Stimulated activated naive CD8-positive, alpha-beta T cell treated with anti-CD3 and anti-CD28 coated beads, Interleukin-15, Interleukin-2, amounts not matched to agents 100 ng/mL and 50 ng/mL, for 24 hours (primary cell): Measurements from ENCODE around the gene DGCR2.
"Not testable (repeated sequence)": the region's sequence is repeated elsewhere in the genome, so short reads cannot be mapped to it uniquely, and the experiment has no call there.

Experiments
- H3K27ac Mint-ChIP-seq: one replicate; pipeline ENCODE4 v1.8.0; 2021; ENCODE audit warnings: mild to moderate bottlenecking, mixed read lengths
- H3K27me3 Mint-ChIP-seq: one replicate; pipeline ENCODE4 v1.8.0; 2021; ENCODE audit warnings: mixed read lengths
- H3K36me3 Mint-ChIP-seq: one replicate; pipeline ENCODE4 v1.8.0; 2021; ENCODE audit warnings: low read depth, mixed read lengths
- H3K4me1 Mint-ChIP-seq: one replicate; pipeline ENCODE4 v1.8.0; 2021; ENCODE audit warnings: low read depth, mixed read lengths
- H3K4me3 Mint-ChIP-seq: one replicate; pipeline ENCODE4 v1.8.0; 2021; ENCODE audit warnings: mild to moderate bottlenecking, mixed read lengths
- H3K9me3 Mint-ChIP-seq: one replicate; pipeline ENCODE4 v1.8.0; 2021; ENCODE audit warnings: mixed read lengths

Gene DGCR2

DNA sequence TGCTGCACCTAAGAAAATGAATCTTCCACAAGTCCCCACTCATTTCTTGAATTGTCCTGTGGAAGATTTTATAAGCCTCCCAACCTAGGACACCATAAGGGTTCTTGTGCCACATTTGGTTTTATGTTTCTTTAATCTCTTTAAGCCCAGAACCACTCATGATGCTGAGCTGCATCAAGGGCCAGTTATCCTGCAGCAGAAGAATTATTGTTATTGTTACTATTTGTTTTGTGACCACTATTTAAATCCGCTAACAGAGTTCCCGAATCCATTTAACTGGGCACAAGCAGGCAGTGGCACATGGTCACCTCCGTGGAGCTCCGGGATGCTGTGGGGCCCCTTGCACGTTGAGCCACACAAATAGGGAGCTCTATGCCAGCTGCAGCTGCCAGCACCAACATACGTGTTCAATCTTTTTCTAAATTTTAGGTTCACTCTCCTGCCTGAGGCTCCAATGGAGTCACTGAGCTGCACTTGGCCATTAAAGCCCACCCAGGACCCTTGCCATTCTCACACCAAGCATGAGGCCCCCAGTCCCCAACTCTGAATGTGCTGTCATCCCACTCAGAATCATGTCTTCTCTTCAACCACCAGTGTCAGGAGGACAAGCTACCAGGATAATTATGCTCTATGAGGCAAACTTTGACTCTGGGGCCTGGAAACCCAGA is 60.6 kb downstream of the DGCR2 start:
- Mint-ChIP-seq H3K4me1 (peaks cover 4% of the 10 kb centered on the region), H3K36me3 (peaks cover 31% of the 10 kb centered on the region), H3K4me3 (no peak overlapping the region), H3K9me3 (no peaks in the 10 kb centered on the region), H3K27ac (no peak overlapping the region), H3K27me3 (no peaks in the 10 kb centered on the region)

DNA sequence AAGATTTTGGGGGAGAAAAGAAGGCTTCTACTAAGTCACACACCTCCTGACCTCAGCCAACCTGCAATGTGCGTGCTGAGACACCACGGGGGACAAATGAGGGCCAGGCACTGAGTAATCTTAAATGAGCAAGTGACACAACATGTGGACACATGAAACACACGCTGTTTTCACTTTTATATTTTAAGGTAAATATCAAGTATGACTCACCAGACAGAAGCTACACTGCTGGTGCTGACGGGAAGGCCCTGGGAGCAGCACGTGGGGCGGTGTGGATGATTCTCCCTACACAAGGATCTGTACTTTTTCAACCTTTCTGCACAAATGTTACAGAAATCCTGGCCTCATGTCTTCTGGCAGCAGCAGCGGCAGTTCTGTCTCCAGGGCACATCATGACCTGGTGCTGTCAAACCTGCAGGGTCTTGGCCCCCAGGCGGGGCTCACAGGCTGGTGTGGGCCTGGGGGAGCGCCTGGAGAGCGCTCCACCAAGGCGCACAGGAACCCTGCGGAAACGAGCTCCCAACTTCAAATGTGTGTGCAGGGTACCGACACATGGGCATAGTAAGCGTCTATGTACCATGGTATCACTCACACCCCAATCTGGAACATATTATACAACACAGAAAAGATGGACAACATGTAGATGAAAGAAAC is 61.7 kb downstream of the DGCR2 start:
- no peaks in the 10 kb centered on the region for H3K9me3 Mint-ChIP-seq
- peaks cover 30% of the 10 kb centered on the region for H3K36me3 Mint-ChIP-seq
- no peak overlapping the region for H3K4me3 Mint-ChIP-seq
- H3K27ac Mint-ChIP-seq: peak overlapping the region; percentile 71
- H3K27me3 Mint-ChIP-seq: no peaks in the 10 kb centered on the region
- peaks cover 4% of the 10 kb centered on the region for H3K4me1 Mint-ChIP-seq

DNA sequence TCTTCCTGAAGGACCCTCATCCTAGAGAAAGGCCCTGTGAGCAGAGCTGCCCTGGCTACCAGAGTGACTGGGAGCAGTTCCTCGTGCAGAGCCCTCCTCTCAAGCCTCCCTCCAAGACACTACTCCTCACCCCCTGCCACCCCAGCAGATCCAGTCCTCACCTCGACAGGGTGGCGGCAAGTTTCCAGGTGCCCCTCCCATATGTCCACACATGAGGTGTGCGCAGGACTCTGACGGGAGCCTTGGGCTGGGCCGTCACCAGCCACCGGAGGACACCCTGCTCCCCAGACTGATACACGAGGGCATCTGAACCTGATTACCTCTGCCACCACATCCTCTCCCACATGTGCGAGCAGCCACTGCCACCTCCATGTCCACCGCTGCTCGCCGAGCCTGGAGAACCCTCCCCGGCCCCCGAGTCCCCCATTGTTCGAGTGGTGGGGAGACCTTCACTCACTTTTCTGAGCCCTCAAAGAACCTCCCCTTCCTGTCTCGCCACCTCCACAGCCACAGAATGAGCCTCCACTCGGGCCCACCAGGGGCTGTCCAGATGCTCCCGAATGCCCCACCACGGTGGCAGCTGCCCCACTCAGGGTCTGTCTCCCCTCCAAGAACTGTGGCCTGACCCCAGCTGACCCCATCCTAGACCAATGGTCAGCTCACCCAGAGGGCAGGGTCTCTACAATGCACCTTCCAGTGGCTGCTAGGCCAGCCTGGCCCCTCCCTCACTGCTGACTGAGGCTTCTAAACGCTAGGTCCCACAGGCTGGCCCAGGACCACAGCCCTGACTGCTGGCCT is 62.5 kb downstream of the DGCR2 start:
- H3K27ac Mint-ChIP-seq: peak overlapping the region; percentile 71
- H3K36me3 Mint-ChIP-seq: peaks cover 31% of the 10 kb centered on the region
- H3K4me3 Mint-ChIP-seq: no peak overlapping the region
- peaks cover 4% of the 10 kb centered on the region for H3K4me1 Mint-ChIP-seq
- no peaks in the 10 kb centered on the region for H3K27me3 Mint-ChIP-seq
- H3K9me3 Mint-ChIP-seq: no peaks in the 10 kb centered on the region

DNA sequence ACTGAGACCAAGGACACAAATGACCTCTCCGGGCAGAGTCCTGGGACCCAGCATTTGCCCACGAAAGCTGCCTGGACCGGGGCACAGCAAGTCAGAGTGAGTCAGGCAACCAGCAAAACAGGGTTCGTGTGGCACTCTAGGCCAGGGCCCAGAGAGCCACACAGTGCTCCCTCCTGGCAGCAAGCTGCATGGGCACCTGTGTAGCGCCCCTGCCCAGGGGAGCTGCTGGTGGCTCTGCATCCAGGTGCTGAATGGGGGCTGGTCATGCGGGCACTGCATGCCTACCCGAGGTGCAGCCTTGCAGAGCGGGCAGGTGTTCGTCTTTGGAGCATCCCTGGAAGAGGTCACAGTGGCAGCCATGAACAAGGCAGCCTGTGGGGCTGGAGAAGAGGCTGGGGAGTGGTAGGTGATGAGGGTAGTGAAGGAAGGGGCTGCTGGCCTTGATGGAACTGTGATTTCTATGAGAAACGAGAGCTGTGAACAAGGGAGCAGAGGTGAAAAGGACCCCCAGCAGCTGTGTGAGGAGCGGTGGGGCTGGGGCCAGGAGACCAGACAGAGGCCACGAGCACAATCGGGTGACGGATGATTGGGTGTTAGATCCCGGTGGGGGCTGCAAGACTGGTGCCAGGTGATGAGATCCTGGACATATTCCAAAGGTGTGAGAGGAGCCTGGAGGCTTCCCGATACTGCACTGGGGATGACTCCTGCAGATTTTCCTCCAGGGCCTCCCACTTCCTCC is 63.3 kb downstream of the DGCR2 start:
- Mint-ChIP-seq H3K4me1 (peaks cover 4% of the 10 kb centered on the region), H3K9me3 (no peaks in the 10 kb centered on the region), H3K27ac (peak overlapping the region; percentile 4), H3K36me3 (peaks cover 38% of the 10 kb centered on the region), H3K27me3 (no peaks in the 10 kb centered on the region), H3K4me3 (no peak overlapping the region)

DNA sequence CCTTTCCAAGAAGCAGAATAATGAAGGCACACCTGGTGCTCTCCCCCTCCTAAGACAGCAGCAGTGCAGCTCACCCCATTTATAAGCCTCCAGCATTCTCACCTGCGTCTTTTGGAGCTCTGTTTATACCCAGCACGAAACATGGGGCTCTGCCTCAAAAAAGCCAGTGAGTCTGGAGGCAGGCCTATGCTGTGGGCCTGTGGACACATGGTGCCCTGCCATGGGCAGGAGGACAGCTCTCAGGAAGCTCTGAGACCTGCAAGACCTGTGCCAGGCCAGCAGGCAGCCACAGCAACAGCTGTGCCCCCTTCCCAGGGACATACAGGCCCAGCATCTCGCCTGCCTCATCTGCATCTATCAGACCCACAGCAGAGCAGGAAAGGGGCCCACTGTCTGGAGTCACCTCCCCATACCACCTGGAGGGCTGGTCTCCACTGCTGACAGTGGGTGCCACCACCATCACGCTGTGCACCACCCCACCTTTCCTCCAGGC is 64.2 kb downstream of the DGCR2 start:
- Mint-ChIP-seq H3K4me3 (no peak overlapping the region), H3K27me3 (no peaks in the 10 kb centered on the region), H3K27ac (no peak overlapping the region), H3K9me3 (no peaks in the 10 kb centered on the region), H3K4me1 (peaks cover 4% of the 10 kb centered on the region), H3K36me3 (peaks cover 40% of the 10 kb centered on the region)

DNA sequence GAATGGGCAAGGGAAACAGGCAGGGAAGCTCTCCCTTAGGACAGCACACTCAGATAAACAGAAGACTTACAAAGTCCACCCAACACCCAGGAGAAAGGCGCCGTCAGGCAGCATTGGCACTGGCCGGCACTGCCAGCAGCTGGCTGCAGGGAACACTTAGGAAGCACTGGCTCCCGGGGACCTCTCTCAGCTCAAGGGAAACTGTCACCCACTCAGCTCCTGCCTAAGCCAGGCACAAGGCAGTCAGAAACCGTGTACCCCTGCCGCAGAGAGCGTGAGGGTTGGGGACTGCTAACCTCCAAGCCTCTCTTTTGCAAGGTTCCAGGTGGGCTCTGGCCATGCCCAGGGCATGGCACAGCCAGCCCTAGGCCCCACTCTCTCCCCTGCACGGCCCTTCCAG is 64.7 kb downstream of the DGCR2 start:
- Mint-ChIP-seq H3K27me3 (no peaks in the 10 kb centered on the region), H3K4me3 (no peak overlapping the region), H3K36me3 (peaks cover 41% of the 10 kb centered on the region), H3K4me1 (peaks cover 4% of the 10 kb centered on the region), H3K27ac (no peak overlapping the region), H3K9me3 (no peaks in the 10 kb centered on the region)

DNA sequence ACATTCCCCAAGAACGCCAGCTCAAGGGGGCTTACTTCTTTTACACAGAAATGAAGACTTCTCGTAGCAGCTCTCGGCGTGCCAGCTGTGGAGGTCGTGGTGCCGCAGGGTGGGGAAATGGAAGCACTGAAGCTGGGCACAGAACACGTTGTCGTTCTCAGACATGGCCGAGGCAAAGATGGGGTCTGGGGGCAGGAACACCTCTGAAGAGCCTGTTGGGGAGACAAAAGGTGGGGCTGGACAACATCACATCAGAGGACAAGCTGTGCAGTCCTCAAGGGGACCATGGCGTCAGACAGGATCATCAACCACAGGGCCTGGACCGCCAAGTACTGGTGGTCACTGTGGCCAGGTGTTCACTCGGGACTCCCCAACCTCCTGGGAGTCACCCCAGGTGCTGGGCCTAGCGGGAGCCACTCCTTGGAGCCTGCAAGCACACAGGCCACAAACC is 65.2 kb downstream of the DGCR2 start:
- Mint-ChIP-seq H3K4me1 (peaks cover 4% of the 10 kb centered on the region), H3K9me3 (no peaks in the 10 kb centered on the region), H3K27ac (no peak overlapping the region), H3K4me3 (no peak overlapping the region), H3K36me3 (peaks cover 44% of the 10 kb centered on the region), H3K27me3 (no peaks in the 10 kb centered on the region)

DNA sequence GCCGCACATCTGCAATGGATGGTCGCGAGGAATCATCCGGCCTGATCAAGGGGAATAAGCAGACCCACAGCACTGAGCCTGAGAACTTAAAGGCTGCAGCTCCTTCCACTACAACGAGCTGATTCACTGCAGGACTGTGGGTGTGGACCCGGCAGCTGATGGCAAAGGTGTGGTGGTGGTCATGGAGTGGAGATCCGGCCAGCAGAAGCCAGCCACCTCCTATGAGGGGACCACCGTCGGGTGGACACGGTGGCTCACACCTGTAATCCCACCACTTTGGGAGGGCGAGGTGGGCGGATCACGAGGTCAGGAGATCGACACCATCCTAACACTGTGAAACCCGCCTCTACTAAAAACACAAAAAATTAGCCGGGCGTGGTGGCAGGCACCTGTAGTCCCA is 66.4 kb downstream of the DGCR2 start:
- H3K4me1 Mint-ChIP-seq: peaks cover 4% of the 10 kb centered on the region
- H3K27ac Mint-ChIP-seq: no peak overlapping the region
- H3K4me3 Mint-ChIP-seq: no peak overlapping the region
- no peaks in the 10 kb centered on the region for H3K9me3 Mint-ChIP-seq
- H3K27me3 Mint-ChIP-seq: no peaks in the 10 kb centered on the region
- peaks cover 52% of the 10 kb centered on the region for H3K36me3 Mint-ChIP-seq

DNA sequence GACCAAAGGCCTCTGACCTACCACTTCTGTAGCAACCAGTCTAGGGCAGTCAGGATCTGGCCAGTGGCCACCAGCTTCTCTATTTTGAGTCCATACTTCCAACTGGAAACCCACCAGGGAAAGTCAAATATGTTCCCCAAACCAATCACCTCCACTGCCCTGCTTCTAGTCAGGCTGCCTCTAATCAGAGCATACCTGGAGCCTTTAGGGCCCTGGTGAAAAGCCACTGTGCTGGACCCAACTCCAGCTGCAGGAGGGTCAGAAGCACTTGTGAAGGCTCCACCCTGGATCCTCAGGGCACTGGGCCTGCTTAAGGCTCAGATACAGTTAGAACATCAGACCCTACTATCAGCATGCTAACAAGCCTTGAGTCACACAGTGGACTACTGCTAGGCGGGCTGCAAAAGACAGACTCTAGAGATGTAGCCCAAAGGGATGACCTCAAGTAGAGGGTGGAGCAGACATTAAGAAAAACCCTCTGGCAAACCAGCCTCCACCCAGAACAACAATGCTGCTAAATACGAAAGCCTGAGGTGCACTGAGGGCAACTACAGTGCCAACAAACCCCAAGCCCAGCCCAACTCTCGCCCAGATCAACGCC is 69.2 kb downstream of the DGCR2 start:
- Mint-ChIP-seq H3K9me3 (no peaks in the 10 kb centered on the region), H3K4me1 (no peaks in the 10 kb centered on the region), H3K4me3 (no peak overlapping the region), H3K27ac (peak overlapping the region; percentile 3), H3K27me3 (no peaks in the 10 kb centered on the region), H3K36me3 (peaks cover 59% of the 10 kb centered on the region)

DNA sequence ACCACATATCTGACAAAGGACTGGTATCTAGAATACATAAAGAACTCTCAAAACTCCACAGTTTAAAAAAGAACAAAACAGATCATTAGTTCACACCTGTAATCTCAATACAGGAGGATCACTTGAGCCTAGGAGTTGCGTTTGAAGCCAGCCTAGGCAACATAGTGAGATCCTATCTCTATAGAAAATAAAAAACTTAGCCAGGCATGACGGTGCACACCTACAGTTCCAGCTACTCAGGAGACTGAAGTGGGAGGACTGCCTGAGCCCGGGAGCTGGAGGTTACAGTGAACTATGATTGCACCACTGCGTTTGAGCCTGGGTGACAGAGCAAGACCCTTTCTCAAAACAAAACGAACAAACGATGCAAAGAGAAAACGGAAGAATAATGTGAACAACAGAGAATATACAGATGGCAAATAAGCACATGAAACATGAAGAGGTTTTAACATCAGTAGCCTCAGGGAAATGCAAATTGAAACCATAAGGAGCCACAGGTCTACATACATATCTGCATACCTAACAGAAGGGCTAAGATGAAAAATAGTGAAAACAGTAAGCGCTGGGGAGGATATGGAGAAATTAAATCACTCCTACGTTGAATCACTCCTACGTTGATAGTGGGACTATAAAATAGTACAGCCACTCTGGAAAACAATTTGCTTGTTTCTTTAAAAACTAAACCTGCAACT is 70.7 kb downstream of the DGCR2 start:
- peaks cover 64% of the 10 kb centered on the region for H3K36me3 Mint-ChIP-seq
- no peaks in the 10 kb centered on the region for H3K4me1 Mint-ChIP-seq

DNA sequence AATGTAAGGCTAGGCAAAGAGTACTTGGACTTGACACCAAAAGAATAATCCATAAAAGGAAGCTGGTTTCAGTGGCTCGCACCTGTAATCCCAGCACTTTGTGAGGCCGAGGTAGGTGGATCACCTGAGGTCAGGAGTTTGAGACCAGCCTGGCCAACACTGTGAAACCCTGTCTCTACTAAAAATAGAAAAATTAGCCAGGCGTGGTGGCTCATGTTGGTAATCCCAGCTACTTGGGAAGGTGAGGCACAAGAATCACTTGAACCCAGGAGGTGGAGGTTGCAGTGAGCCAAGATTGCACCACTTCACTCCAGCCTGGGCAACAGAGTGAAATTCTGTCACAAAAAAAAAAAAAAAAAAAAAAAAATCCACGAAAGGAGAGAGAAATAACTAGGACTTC is 71.4 kb downstream of the DGCR2 start:
- H3K9me3 Mint-ChIP-seq, H3K27me3 Mint-ChIP-seq, H3K27ac Mint-ChIP-seq, H3K4me3 Mint-ChIP-seq, H3K4me1 Mint-ChIP-seq: not testable (repeated sequence)
- peaks cover 68% of the 10 kb centered on the region for H3K36me3 Mint-ChIP-seq

More for the DNA sequence above, 70.7 kb downstream of the DGCR2 start:
- Mint-ChIP-seq H3K27ac (peak overlapping the region; percentile 29), H3K27me3 (no peaks in the 10 kb centered on the region), H3K9me3 (no peaks in the 10 kb centered on the region), H3K4me3 (no peak overlapping the region)

DNA sequence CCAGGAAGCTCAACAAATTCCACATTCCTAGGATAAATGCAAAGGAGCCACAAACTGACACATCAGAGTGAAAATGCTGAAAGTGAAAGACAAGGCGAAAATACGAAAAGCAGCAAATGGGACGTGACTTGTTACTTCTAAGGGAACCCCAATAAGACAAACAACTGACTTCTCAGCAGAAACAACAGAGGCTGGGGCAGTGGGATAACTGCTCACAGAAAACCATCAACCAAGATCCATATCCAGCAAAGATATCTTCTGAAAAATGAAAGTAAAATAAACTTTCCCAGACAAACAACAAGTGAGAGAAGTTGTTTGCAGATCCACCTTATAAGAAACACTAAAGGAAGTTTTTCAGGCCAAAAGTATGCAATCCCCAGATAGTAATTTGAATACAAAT is 72.1 kb downstream of the DGCR2 start:
- Mint-ChIP-seq H3K36me3 (peaks cover 67% of the 10 kb centered on the region), H3K4me3 (no peak overlapping the region), H3K9me3 (no peaks in the 10 kb centered on the region), H3K4me1 (no peaks in the 10 kb centered on the region), H3K27me3 (no peaks in the 10 kb centered on the region), H3K27ac (no peak overlapping the region)

DNA sequence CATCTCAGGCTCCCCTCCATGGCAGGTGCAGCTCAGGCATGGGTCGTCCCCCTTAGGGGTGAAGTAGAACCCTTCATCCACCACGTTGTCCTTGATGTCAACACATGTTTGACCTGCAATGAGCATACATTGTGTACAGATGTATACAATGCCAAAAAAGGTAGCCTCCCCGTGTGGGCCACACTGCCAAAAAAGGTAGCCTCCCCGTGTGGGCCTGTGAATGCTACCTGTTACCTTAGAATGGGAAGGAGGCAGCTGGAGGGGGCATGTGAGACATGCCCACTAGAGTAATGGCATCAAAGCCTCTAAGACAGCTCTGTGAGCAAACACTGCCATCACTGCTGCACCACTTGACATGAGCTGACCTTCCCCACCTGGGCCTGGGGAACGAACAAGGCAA is 73.7 kb downstream of the DGCR2 start:
- Mint-ChIP-seq H3K27ac (no peak overlapping the region), H3K27me3 (no peaks in the 10 kb centered on the region), H3K9me3 (no peaks in the 10 kb centered on the region), H3K4me3 (no peak overlapping the region), H3K36me3 (peaks cover 66% of the 10 kb centered on the region), H3K4me1 (no peaks in the 10 kb centered on the region)

DNA sequence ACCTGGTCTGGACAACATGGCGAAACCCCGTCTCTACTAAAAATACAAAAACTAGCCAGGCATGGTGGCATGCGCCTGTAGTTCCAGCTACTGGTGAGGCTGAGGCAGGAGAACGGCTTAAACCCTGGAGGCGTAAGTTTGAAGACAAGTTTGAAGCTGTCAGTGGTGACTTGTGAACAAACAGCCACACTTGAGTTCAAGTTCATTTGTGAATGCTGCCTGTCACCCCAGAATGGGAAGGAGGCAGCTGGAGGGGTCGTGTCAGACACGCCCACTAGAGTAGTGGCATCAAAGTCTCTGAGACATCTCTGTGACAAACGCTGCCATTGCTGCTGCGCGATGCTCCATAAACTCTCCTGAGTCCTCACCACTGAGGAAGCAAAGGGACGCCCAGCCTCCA is 74.2 kb downstream of the DGCR2 start:
- H3K27me3 Mint-ChIP-seq: no peaks in the 10 kb centered on the region

More for the DNA sequence above, 74.2 kb downstream of the DGCR2 start:
- Mint-ChIP-seq H3K4me3 (no peak overlapping the region), H3K9me3 (no peaks in the 10 kb centered on the region), H3K27ac (no peak overlapping the region), H3K4me1 (no peaks in the 10 kb centered on the region), H3K36me3 (peaks cover 63% of the 10 kb centered on the region)
